ENCODE data around the gene TGFBR3. TPM values are rescaled to one million over a fixed set of nuclear protein-coding genes. Genes with fewer than 3 reads are reported as not detected.

The TGFBR3 gene
- total RNA-seq, 2 donors from 2014 or later = 14.4 to 27.8 TPM

DNA sequence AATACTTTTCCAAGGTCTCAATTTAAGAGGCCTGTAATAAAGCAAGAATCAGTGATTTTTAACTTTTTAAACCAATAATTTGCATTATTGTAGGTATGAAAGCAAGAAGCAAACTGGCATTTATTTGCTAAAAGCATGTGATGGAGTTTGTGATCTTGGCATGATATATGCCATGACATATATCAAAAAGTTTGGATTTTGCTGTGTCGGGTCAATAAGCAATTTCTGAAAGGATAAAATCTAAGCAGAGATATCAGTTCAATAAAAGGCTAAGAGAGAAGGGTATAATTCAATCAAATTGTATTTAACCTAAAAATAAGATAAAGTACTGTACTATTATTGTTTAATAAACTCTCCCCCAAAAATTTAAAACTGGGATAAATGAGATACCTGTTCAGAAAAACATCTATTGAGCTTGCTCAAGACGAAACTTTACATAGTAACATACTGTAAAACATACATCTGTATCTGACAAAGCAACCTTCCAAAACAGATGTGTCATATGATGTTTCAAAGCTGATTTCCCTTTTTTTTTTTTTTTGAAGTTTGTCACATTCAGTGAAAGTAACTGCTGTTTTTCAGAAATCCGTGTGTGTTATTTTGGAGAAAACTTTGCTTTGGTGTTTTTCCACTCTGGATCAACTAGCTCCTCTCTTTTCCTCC lies 74.5 kb downstream of the TGFBR3 start:
- intact Hi-C loops (cut with DNase I, micrococcal nuclease) = no loop called here
- ATAC-seq (no peak), DNase-seq (no peak)

DNA sequence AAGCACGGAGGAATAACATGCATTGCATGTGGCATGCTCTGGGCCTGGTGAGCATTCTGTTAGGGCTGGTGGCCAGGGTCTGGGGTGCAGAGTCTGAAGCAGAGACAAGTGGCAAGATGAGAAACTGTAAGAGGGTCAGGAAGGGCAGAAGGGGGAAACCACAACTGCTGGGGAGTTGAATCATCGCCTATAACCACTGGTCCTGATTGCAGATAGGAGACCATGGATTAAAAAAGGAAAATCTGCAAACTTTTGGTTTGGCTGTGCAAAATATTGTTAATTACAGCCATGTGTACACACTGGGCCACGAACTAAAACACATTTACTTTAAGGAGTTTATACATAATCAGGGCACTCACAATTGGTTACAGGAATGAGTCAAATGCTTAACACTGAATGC lies 76.6 kb downstream of the TGFBR3 start:
- intact Hi-C loops (cut with DNase I, micrococcal nuclease) = no loop called here
- ATAC-seq (no peak), DNase-seq (no peak)

DNA sequence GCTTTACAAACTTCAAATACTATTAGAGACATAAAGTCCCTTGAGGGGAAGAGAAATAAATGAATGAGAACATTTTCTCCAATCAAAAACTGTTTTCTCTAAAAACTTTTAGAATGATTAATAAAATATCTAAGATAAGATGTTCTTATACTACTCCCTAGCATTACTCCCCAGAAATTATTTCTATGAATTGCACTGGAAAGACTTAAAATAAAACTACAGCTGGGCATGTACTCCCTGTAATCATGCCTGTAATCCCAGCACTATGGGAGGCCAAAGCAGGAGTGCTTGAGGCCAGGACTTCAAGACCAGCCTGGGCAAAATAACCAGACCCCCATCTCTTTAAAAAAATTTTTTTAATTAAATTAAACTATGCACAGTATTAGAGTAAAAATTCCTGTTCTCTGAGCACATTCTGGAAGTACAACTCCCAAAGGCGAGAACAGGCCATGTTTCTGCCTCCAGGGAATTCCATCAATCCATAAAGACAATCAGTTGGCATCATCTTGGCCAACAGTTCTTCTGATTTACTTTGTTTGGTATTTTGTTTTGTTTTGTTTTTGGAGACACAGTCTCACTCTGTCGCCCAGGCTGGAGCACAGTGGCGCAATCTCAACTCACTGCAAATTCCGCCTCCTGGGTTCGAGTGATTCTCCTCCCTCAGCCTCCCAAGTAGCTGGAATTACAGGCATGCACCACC lies 77.9 kb downstream of the TGFBR3 start:
- ATAC-seq = no peak
- no peak for DNase-seq
- intact Hi-C loops (cut with DNase I, micrococcal nuclease) = no loop called here

DNA sequence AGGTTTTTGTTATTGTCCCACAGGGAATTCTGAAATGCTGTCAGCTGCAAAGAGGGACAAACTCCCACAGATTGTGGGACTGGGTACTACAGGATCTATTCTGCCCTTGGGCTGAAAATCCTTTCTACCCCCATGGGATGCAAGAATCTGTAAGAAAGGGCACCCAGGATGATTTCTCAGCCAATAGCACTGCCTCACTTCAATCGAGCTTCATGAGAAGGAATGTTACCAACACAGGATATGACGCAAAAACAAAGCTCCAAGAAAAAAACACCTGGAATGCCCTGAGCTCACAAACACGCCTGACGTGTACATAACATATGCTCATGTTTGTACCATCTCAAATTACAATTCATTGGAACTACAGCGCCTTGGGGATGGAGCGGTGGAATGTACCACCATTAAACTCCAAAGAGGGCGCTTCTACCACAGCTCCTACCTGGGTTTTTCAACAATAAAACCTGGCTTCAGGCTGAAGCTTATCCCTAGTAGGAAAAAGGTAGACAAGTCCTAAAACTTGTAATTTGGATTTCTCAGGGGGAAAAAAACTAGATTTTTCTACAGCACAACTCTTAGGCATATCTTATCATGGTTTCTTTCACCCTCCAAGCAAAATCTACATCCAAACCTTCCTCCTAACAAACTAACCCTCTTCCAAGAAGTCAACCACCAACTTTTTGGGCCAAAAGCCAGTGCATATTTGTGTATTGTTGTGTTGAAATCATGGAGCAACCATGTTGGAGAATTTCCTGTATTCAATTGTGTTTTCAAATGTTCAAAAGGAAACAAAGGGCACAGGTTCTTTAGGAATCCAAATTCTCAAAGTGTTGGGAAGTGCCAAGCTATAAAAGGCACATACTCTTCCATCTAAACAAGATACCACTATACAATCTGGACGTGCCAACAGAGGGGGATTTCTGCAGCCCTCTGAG lies 78.9 kb downstream of the TGFBR3 start:
- intact Hi-C loops (cut with DNase I, micrococcal nuclease) = no loop called here
- no peak for ATAC-seq
- DNase-seq = no peak

DNA sequence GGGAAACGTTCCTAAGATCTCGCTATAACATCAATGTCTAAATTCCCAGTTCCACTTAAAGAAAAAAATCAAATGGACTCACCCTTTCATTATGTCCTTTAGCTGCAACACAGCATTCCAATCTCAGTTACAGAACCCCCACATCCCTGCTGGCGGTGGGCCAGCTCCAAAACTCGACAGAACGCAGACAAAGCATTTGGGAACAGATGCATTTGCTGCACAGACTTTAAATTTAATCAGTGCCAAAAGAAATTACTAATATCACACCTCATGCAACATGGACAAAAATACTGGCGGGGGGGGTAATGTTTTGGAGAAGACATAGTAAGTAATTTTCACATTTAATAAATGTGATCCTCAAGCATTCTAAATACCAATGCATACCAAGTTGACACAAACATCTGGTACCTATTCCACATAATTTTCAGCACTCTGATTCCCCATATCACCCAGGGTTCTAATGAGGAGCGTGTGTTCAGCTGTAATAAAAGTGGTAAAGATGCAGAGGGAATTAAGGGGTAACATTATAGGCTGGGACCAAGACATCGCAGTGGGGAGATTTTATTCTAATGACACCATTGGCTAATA lies 79.7 kb downstream of the TGFBR3 start:
- intact Hi-C loops (cut with DNase I, micrococcal nuclease) = no loop called here
- DNase-seq = no peak
- ATAC-seq = no peak

DNA sequence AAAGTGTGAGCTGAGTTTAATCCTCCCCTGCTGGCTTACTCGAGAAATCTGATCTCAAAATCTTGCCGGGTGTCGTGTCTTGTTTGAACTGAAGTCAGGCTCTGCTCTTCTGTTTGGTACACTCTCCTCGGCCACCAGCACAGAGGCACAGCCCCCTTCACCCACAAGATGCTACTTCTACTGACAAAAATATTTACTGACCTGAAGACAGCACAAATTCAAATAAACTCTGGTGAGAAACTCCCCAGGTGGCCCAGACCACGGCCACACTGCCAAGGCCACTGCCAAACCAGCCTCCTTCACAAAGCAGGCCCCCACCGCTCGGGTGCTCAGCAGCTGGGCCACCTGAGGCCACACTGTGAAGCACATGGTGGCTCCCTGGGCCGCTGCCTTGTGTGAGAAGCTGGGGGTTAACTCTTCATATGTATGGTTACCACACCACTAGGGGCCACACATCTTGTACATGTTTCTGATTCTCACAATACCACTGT lies 80.6 kb downstream of the TGFBR3 start:
- DNase-seq = no peak
- no peak for ATAC-seq
- intact Hi-C loops (cut with DNase I, micrococcal nuclease) = no loop called here

DNA sequence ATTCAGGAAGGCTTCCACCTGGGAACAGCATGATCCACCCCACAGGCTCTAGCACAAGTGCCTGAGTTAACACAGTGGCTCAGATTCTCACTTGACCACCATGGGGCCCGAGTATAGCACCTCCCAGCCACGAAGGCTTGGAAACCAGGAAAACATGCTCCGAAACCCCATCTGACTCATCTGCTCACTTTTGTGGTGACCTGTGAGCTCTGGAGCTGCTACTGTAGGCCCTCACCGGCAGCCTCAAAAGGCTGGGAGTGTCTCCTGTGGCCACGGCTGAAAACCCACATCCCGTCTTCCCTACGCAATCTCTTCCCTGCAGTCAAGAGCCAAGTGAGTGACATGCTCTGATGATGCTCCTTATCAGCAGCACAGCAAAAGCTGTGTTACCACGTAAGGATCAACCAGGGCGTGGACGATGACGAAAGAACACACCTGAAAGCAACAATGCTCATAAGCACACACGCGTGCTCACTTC lies 81.4 kb downstream of the TGFBR3 start:
- DNase-seq = no peak
- intact Hi-C loops (cut with DNase I, micrococcal nuclease) = no loop called here
- ATAC-seq = no peak

DNA sequence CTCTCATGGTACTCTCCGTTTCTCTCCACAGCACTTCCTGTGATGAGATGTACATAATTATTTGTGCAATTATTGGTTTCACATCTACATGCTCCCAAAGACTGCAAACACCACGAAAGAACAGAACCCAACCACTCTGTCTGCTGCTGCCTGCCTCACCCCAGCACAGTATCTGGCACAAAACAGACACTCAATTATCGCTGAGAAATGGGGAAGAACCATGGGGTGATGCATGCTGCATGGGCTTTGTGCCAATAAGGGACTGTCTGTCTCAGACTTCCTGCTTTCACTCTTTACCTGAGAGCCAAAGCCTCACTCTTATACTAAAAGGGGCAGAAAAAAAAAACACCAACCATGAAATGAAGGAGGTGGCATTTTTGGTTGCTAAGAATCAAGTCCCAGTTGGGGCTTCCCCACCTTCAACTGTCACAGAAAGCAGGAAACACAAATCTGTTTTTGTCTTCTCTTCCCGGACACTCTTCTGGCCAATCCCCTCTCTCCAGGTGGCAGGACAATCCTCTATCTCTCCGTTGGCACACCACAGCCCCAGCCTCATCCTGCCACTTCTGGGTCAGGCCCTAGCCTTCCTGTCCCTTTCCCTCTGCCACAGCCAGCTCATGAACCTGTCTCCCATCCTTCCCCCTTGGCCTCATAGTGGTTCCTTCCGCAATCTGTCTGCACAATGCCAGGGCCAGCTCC lies 82.0 kb downstream of the TGFBR3 start:
- ATAC-seq (peak; percentile 78), DNase-seq (peak in 1 of 2 donors; percentile 46)
- intact Hi-C loops (cut with DNase I, micrococcal nuclease) = no loop called here

DNA sequence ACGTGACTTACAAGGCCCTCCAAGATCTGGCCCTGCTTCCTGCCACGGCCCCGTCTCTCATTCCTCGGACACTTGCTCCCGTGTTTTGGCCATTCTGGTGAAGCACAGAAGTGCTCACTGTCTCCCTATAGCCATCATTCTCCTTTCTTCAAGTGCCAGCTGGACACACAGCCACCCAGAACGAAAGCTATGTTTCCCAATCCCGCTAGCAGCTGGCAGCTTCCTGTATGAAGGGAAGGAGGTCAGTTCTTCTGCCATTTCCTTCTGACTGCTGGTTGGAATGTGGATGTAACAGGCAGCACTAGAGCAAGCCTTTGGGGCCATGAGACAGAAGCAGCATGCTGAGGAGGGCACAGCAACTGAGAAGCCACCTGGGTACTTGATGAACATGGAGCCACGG lies 82.8 kb downstream of the TGFBR3 start:
- intact Hi-C loops (cut with DNase I, micrococcal nuclease) = no loop called here
- DNase-seq = no peak
- ATAC-seq = no peak

DNA sequence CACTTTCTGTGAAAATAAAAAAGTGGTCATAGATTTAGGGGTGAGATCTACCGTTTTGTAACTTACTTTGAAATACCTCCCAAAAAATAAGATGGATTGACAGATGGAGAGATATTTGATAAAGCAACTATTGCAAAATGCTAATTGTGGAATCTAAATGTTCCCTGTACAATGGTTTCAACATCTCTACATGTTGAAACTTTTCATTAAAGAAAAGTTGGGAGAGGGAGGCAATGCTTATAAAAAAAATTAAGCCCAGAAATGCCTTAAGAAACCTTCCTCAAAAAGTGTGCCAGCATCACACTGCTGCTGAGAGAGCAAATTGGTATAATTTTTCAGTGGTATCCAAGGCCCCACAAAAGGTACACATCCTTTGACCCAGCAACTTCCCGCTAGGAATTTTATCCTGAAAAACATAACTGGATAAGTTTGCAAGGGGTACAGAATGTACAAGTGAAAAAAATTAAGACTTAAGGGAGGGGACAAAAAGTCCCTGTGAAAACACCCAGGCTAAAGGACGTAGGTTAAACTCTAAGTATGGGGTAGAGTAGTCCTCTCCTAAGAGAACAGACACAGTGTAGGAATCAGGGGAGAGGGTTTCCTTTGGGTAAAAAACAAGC lies 84.3 kb downstream of the TGFBR3 start:
- intact Hi-C loops (cut with DNase I, micrococcal nuclease) = no loop called here
- DNase-seq (no peak), ATAC-seq (no peak)

DNA sequence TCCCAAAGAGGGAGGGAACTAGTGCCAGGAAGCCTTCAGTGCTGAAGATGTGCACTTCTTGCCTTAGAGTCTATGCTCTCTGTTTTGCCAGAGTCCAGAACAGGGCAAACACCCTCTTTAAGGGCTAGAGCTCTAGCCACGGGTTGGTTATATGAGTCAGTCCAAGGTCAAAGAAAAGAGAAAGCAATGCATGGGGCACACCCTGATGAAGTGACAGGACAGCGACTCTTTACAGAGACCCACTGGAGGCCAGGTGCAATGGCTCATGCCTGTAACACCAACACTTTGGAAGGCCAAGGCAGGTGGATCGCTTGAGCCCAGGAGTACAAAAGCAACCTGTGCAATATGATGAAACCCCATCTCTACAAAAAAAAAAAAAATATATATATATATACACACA lies 86.1 kb downstream of the TGFBR3 start:
- ATAC-seq (peak; percentile 63), DNase-seq (no peak)
- intact Hi-C loops (cut with DNase I, micrococcal nuclease) = no loop called here

DNA sequence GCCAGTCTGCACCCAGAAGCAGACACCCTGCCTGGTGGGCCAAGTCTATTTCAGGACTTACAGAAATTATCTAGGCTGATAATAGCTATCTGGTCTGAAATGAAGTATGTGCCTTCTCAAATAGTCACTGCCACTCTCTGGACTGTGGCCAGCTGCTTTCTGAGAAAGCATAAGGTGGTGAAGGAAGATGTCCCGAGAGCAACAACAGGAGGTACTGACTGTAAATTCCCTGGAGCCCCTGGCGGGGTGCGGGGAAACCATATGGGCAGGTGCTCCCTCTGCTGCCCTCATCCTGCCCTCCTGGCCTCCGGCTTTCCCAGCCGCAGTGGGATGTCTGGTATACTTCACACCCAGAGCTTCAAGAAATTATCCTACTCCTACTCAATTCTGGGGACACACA lies 86.8 kb downstream of the TGFBR3 start:
- DNase-seq = no peak
- ATAC-seq = no peak
- intact Hi-C loops (cut with DNase I, micrococcal nuclease) = no loop called here

DNA sequence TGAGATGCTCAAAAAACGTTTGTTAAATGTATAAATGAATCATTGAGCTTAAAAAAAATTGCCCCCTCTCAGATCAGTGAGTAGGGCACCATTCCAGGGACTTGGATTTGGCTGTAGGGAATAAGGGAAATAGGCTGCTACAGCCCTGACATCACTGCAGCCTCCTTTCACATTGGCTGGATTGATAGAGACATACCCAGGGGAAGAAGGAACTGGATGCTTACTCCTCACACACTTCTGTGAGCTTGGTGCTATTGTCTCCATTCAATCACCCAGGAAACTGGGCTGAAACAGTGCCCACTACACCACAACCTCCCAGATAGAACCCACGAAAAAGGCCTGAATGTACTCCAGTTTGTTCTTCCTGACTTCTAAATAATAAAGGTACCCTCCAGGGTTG lies 87.2 kb downstream of the TGFBR3 start:
- no peak for ATAC-seq
- no peak for DNase-seq
- intact Hi-C loops (cut with DNase I, micrococcal nuclease) = no loop called here

DNA sequence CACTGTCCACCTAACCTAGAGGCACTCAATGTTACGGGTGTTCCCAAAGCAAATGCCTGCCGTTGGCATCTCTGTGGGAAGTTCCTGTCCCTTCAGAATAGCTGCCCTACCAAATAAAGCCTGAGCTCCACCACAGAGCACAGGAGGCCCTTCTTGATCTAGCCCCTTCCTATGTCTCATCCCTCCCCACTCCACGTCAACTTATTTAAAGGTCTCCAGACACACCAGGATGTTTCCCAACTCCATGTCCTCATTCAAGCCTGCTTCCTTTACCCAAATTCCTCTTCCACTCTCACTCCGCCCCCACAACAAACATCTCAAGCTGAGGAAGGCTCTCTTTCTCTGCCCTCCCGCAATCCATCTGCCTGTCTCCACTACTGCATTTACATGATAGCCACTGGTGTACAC lies 87.7 kb downstream of the TGFBR3 start:
- no peak for ATAC-seq
- DNase-seq = no peak
- intact Hi-C loops (cut with DNase I, micrococcal nuclease) = no loop called here

DNA sequence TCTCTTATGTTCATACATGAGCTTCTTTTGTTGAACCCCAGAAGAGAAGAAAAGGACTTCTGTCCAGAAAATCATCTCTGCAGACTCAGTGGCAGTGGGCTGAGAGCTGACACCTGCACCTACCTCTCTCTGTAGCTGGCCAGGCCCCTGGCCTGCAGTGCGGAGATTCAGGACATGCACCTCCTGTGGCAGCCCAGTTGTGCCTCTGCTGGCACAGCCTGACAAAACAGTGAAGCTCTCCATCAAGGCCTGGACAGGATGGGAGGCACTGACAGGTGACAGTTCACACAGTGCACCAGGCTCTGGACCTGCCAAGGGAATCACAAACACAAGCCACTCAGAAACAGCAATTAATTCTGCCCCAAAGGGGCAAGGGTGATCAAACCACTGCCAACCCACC lies 88.8 kb downstream of the TGFBR3 start:
- no peak for DNase-seq
- ATAC-seq = no peak
- intact Hi-C loops (cut with DNase I, micrococcal nuclease) = no loop called here

DNA sequence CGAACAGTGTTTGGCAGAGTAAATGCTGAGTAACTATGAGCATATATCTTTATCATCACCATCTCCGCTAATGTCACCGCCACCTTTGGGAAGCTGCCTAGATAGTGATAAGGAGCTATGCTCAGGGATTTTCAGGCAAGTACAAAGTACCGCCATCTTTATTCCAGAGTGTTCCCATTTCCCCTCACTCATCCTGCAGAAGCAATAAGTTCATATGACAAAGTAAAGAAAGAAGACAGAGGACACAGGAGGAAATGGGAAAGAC lies 89.6 kb downstream of the TGFBR3 start:
- no peak for ATAC-seq
- intact Hi-C loops (cut with DNase I, micrococcal nuclease) = no loop called here

DNA sequence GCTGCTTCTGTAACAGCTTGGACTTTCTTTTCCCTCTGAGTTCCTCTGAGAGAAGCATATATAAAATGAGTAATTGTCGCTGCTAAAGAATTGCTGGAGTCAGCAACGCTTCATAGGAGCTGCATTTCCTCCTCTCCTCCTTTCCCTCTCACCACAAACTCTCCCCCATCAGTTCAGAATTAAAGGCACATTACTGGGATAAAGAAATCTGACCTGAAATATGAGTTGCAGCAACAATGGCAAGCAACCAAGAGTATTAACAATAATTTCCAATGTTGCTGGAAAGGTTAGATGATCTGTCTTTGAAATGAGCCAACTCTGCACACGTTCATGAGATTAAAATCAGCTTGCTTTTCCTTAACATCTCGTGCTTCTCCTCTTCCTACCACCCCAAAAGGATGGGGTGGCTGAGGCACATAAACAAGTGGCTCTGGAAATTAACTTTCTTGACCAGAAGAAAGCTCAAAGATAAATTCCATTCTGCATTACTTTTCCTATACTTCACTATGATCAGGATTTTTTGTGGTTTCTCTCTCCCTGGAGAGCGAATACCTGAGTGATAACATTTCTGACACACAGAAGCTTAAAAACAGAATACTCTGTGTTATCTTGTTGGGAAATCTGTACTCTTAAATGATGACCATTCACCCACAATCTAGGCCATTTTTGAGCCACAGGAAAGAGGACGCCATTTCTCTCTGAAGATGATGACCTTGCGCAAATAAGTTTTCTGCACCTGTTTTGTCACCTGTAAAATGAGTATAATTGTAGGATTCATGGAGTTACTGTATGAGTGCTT lies 90.2 kb downstream of the TGFBR3 start:
- DNase-seq (no peak), ATAC-seq (no peak)
- intact Hi-C loops (cut with DNase I, micrococcal nuclease) = no loop called here

More for the DNA sequence above, 89.6 kb downstream of the TGFBR3 start:
- no peak for DNase-seq

DNA sequence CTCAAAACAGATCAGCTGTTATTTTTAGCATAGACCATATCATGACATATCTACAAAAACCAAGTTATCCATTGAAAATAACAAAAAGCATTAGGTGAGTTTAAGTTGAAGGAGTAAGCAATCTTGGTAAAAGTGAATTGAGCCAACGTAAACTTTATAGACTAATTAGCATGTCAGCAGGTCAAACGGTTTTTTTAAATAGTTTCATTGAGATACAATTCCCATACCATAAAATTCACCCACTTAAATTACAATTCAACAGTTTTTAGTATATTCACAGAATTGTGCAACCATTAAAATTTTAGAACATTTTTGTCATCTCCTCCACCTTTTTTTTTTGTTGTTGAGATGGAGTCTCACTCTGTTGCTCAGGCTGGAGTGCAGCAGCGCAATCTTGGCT lies 92.1 kb downstream of the TGFBR3 start:
- ATAC-seq (no peak), DNase-seq (no peak)
- intact Hi-C loops (cut with DNase I, micrococcal nuclease) = no loop called here
